ENCODE data around the gene GAS7.
"Not testable (repeated sequence)": the region's sequence is repeated elsewhere in the genome, so short reads cannot be mapped to it uniquely, and the experiment has no call there.

Gene GAS7

DNA sequence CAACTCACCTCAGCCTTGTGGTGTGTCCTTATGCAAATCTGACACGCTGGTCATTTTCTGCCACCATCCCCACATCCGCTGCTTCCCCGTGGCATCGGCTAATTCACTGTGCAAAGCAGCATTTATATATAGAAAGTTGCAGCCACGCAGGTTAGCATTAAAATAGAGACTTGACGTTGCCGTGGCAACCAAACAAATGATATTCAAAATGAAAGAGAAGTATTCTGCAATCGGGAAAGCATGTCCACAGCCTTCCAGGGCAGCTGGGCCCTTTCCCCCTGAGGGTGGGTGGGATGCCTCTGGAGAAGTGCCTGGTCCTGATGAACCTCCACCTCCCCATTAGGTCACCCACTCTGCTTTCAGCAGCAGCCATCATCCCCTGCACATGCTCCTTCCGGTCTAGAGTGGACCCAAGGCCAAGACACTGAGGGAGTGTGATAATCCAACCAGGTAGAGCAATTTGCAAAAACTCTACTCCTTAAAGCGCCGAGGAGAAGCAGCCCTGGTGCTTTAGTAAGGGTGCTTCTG lies 138.7 kb downstream of the GAS7 start:
- H2AK5ac ChIP-seq (ENCODE audit: low read length): no peak overlapping the region
- no peak overlapping the region for H3K27ac ChIP-seq (ENCODE audit: low read depth, low read length)
- H3K23ac ChIP-seq (ENCODE audit: low read length): no peak overlapping the region
- peak in 1 of 2 donors; percentile 62 for DNase-seq
- H3K27me3 ChIP-seq (ENCODE audit: insufficient read depth, low read length): no peaks in the 10 kb centered on the region
- no peak overlapping the region for H4K12ac ChIP-seq (ENCODE audit: low read depth, low read length)
- H3K18ac ChIP-seq (ENCODE audit: low read length): peak overlapping the region; percentile 44
- H3K4me3 ChIP-seq (ENCODE audit: low read depth, low read length): no peak overlapping the region
- no peak overlapping the region for H2BK12ac ChIP-seq (ENCODE audit: low read length)
- H3K36me3 ChIP-seq (ENCODE audit: control insufficient read depth in 1 of 2, insufficient read depth in 2 of 2, low read length in 2 of 2): no peaks in the 10 kb centered on the region
- peak overlapping the region; percentile 33 for H4K8ac ChIP-seq (ENCODE audit: low read depth, low read length)
- no peak overlapping the region for H3K4me2 ChIP-seq (ENCODE audit: low read length)
- no peak overlapping the region for H3K14ac ChIP-seq (ENCODE audit: low read length)
- peaks cover 10 to 12% of the 10 kb centered on the region in 2 experiments for H3K4me1 ChIP-seq (ENCODE audit: control insufficient read depth in 1 of 2, insufficient read depth in 2 of 2, low read length in 2 of 2)
- H3K9me3 ChIP-seq (ENCODE audit: insufficient read depth, low read depth, low read length): no peaks in the 10 kb centered on the region
- H4K91ac ChIP-seq (ENCODE audit: low read depth, low read length): no peak overlapping the region
- H3K9ac ChIP-seq (ENCODE audit: low read length): no peak overlapping the region
- no peaks in the 10 kb centered on the region for H3K79me1 ChIP-seq (ENCODE audit: low read length)
- H2BK120ac ChIP-seq (ENCODE audit: insufficient read depth, low read length, poor library complexity): no peak overlapping the region
- no CpG with 5 or more reads among the region's 11 CpGs for WGBS (ENCODE audit: extremely low coverage, insufficient coverage, insufficient read length)
- H3K4ac ChIP-seq (ENCODE audit: low read depth, low read length): no peak overlapping the region
- H3K79me2 ChIP-seq (ENCODE audit: control insufficient read depth, insufficient read depth, low read length, poor library complexity): peaks cover 5% of the 10 kb centered on the region
- H2BK5ac ChIP-seq (ENCODE audit: low read depth, low read length, poor library complexity): no peak overlapping the region
- no peak overlapping the region for H2AFZ ChIP-seq (ENCODE audit: insufficient read depth, low read length, poor library complexity)

DNA sequence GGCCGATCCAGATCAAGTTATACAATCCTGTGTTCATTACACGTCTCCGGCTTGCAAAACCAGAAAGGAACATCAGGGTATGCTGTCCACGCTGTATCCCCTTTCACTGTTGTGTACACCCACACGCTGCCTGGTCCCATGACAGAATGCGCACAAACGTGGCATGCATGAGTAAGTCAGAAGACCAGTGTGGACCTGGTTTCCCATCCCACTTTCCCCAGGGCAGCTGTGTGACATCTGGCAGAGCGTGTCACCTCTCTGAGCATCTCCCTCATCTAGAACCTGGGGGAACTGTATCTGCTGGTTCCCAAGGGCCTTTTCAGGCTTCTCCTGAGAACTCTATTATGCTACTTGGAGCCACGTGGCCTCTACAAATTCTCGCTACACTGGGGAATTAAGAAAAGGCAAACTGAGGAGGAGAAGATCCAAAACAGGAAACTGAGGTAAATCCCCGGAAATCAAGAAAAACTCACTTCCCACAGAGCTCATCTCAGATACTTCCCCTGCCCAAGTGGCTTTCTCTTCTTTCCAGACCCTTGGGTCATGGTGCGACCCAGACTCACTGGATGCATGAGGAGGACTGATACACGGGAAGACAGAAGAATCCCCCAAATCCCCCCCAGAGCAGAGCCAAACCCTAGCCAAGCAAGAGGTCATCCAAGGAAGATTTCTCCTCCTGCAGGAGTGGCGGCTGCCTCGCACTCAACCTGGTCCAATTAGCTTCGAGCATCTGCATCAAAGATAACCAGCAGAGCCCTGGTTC lies 139.3 kb downstream of the GAS7 start:
- peak in 1 of 2 donors; percentile 69 for DNase-seq
- Histone ChIP-seq H3K18ac (ENCODE audit: low read length) (no peak overlapping the region), H4K8ac (ENCODE audit: low read depth, low read length) (no peak overlapping the region), H3K4me3 (ENCODE audit: low read depth, low read length) (peak overlapping the region; percentile 42), H3K4me2 (ENCODE audit: low read length) (no peak overlapping the region), H3K27me3 (ENCODE audit: insufficient read depth, low read length) (no peaks in the 10 kb centered on the region), H2BK12ac (ENCODE audit: low read length) (no peak overlapping the region), H3K27ac (ENCODE audit: low read depth, low read length) (no peak overlapping the region), H4K12ac (ENCODE audit: low read depth, low read length) (no peak overlapping the region), H3K9me3 (ENCODE audit: insufficient read depth, low read depth, low read length) (no peaks in the 10 kb centered on the region), H2BK120ac (ENCODE audit: insufficient read depth, low read length, poor library complexity) (no peak overlapping the region), H3K23ac (ENCODE audit: low read length) (no peak overlapping the region), H2BK5ac (ENCODE audit: low read depth, low read length, poor library complexity) (no peak overlapping the region), H3K79me2 (ENCODE audit: control insufficient read depth, insufficient read depth, low read length, poor library complexity) (peaks cover 5% of the 10 kb centered on the region), H2AFZ (ENCODE audit: insufficient read depth, low read length, poor library complexity) (no peak overlapping the region), H3K36me3 (ENCODE audit: control insufficient read depth in 1 of 2, insufficient read depth in 2 of 2, low read length in 2 of 2) (no peaks in the 10 kb centered on the region), H3K4me1 (ENCODE audit: control insufficient read depth in 1 of 2, insufficient read depth in 2 of 2, low read length in 2 of 2) (peaks cover 12 to 14% of the 10 kb centered on the region in 2 experiments), H4K91ac (ENCODE audit: low read depth, low read length) (no peak overlapping the region), H3K79me1 (ENCODE audit: low read length) (no peaks in the 10 kb centered on the region), H3K9ac (ENCODE audit: low read length) (no peak overlapping the region), H2AK5ac (ENCODE audit: low read length) (no peak overlapping the region), H3K4ac (ENCODE audit: low read depth, low read length) (no peak overlapping the region), H3K14ac (ENCODE audit: low read length) (no peak overlapping the region)
- no CpG with 5 or more reads among the region's 16 CpGs for WGBS (ENCODE audit: extremely low coverage, insufficient coverage, insufficient read length)

DNA sequence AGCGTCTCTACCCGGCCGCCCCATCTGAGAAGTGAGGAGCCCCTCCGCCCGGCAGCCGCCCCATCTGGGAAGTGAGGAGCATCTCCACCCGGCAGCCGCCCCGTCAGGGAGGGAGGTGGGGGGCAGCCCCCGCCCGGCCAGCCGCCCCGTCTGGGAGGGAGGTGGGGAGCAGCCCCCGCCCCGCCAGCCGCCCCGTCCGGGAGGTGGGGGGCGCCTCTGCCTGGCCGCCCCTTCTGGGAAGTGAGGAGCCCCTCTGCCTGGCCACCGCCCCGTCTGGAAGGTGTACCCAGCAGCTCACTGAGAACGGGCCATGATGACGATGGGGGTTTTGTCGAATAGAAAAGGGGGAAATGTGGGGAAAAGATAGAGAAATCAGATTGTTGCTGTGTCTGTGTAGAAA lies 140.9 kb downstream of the GAS7 start:
- H2BK12ac ChIP-seq (ENCODE audit: low read length); H3K4ac ChIP-seq (ENCODE audit: low read depth, low read length); H4K91ac ChIP-seq (ENCODE audit: low read depth, low read length); H3K27ac ChIP-seq (ENCODE audit: low read depth, low read length); H3K14ac ChIP-seq (ENCODE audit: low read length); H3K9ac ChIP-seq (ENCODE audit: low read length); DNase-seq; H2BK120ac ChIP-seq (ENCODE audit: insufficient read depth, low read length, poor library complexity); H3K4me2 ChIP-seq (ENCODE audit: low read length); H3K79me1 ChIP-seq (ENCODE audit: low read length); H3K27me3 ChIP-seq (ENCODE audit: insufficient read depth, low read length); H3K36me3 ChIP-seq (ENCODE audit: control insufficient read depth in 1 of 2, insufficient read depth in 2 of 2, low read length in 2 of 2); H2AFZ ChIP-seq (ENCODE audit: insufficient read depth, low read length, poor library complexity); H4K12ac ChIP-seq (ENCODE audit: low read depth, low read length); H3K23ac ChIP-seq (ENCODE audit: low read length); H4K8ac ChIP-seq (ENCODE audit: low read depth, low read length); H3K9me3 ChIP-seq (ENCODE audit: insufficient read depth, low read depth, low read length); H3K4me3 ChIP-seq (ENCODE audit: low read depth, low read length); H3K18ac ChIP-seq (ENCODE audit: low read length); H2AK5ac ChIP-seq (ENCODE audit: low read length); H2BK5ac ChIP-seq (ENCODE audit: low read depth, low read length, poor library complexity); H3K79me2 ChIP-seq (ENCODE audit: control insufficient read depth, insufficient read depth, low read length, poor library complexity): not testable (repeated sequence)
- peaks cover 12% of the 10 kb centered on the region in 2 experiments for H3K4me1 ChIP-seq (ENCODE audit: control insufficient read depth in 1 of 2, insufficient read depth in 2 of 2, low read length in 2 of 2)
- WGBS (ENCODE audit: extremely low coverage, insufficient coverage, insufficient read length): no CpG with 5 or more reads among the region's 25 CpGs

DNA sequence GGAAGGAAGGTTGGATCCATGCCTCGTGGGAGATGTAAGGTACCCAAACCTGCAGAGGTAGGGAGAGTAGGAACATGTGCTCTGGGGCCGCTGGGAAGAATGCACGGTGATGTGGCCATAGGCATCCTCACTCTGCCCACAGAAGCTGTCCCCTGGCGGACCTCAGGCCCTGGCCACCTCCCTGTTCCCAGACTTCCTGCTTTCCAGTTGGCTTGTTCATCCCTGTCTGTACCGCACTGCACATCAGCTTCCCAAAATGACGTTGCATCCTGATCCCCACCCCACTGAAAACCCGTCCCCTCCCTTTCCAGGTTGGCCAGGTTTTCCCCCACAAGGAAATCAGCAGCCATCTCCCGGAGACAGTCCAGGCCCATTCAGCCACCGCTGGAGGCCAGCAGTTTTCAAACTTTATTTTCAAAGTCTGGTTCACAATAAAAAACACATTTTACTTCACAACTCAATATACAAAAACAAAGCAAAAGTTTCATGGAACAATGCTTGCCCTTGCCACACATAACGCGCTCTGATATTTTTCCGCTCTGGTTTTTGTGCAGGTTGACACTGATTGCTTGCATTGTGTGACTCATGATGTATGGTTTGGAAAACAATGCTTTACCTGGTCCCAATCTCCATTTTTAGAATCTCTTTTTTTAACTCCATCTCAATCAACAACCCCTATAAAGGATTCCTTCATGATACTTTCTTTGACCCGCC lies 143.0 kb downstream of the GAS7 start:
- Histone ChIP-seq H3K36me3 (ENCODE audit: control insufficient read depth in 1 of 2, insufficient read depth in 2 of 2, low read length in 2 of 2) (no peaks in the 10 kb centered on the region), H3K79me2 (ENCODE audit: control insufficient read depth, insufficient read depth, low read length, poor library complexity) (peaks cover 5% of the 10 kb centered on the region), H3K9me3 (ENCODE audit: insufficient read depth, low read depth, low read length) (no peaks in the 10 kb centered on the region), H3K4ac (ENCODE audit: low read depth, low read length) (peak overlapping the region; percentile 9), H3K4me3 (ENCODE audit: low read depth, low read length) (no peak overlapping the region), H2BK120ac (ENCODE audit: insufficient read depth, low read length, poor library complexity) (no peak overlapping the region), H3K18ac (ENCODE audit: low read length) (no peak overlapping the region), H3K23ac (ENCODE audit: low read length) (no peak overlapping the region), H4K8ac (ENCODE audit: low read depth, low read length) (no peak overlapping the region), H3K14ac (ENCODE audit: low read length) (no peak overlapping the region), H3K4me1 (ENCODE audit: control insufficient read depth in 1 of 2, insufficient read depth in 2 of 2, low read length in 2 of 2) (peaks cover 12% of the 10 kb centered on the region in 2 experiments), H4K91ac (ENCODE audit: low read depth, low read length) (peak overlapping the region; percentile 2), H2AFZ (ENCODE audit: insufficient read depth, low read length, poor library complexity) (no peak overlapping the region), H2BK5ac (ENCODE audit: low read depth, low read length, poor library complexity) (no peak overlapping the region), H4K12ac (ENCODE audit: low read depth, low read length) (no peak overlapping the region), H2AK5ac (ENCODE audit: low read length) (no peak overlapping the region), H3K27me3 (ENCODE audit: insufficient read depth, low read length) (no peaks in the 10 kb centered on the region), H3K4me2 (ENCODE audit: low read length) (no peak overlapping the region), H3K79me1 (ENCODE audit: low read length) (no peaks in the 10 kb centered on the region), H3K27ac (ENCODE audit: low read depth, low read length) (peak overlapping the region; percentile 16), H2BK12ac (ENCODE audit: low read length) (no peak overlapping the region), H3K9ac (ENCODE audit: low read length) (no peak overlapping the region)
- no CpG with 5 or more reads among the region's 13 CpGs for WGBS (ENCODE audit: extremely low coverage, insufficient coverage, insufficient read length)
- no peak for DNase-seq

All from trophoblast cell (in vitro differentiated cells and primary cell).